Glomerular visceral epithelial cell (primary cell): ENCODE measurements around the gene NRIP2.

ENCODE experiments used
- DNase-seq: peaks from one replicate; pipeline ENCODE4 v3.0.0-alpha.2; 2016; ENCODE audit errors: extremely low spot score

The NRIP2 gene

DNA sequence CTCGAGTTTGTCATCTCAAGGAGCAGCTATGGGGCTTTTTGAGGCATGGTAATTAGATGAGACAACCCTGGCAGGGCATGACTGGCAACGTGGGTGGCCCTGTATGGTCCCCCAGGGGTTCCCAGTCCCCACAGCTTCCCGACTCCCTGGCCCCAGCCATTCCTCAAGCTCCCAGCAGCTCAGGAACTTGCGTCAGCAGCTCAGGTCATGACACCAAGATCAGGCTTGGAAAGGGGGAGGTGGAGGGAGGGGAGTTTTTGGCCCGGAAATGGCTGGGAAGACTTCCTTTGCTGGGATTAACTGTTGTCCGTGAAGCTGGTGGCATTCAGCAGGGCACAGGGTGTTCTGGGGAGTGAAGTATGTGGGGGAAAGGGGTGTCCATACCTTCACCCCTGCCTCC lies 10.4 kb upstream of the NRIP2 start:
- DNase-seq: no peak

- DNase-seq: no peak
Observed at GRCh38 chr12:2844786-2845185, 10.0 kb upstream of the NRIP2 start.

GRCh38 chr12:2842948-2843347 lies 8.1 kb upstream of the NRIP2 start:
- DNase-seq: no peak

DNA sequence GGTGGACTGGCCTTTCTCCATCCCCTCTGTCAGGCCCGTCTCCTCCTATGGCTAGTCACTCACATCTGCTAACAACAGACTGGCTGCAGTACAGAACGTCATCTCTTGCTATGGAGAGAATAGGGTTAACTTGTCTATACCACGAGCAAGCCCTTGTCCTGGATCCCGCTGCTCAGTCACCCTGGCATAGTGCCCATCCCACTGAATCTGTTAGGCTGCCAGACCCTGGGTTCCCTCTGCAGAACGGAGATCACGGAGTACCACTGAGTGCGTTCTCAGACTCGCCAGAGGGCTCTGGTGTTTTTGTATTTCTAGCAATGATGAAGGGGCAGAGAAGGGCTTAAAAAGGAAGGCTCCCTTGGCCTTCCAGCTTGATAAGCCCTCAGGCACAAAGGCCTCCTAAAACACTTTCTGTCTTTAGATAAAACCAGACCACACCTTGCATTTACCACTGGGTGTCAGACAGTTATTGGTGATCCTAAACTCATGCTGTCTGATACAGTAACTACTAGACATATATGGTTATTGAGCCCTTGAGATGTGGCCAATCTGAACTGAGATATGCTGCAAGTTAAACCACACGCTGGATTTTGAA lies 6.3 kb upstream of the NRIP2 start:
- DNase-seq: no peak

GRCh38 chr12:2836574-2836973 lies 1.7 kb upstream of the NRIP2 start:
- DNase-seq: no peak

DNA sequence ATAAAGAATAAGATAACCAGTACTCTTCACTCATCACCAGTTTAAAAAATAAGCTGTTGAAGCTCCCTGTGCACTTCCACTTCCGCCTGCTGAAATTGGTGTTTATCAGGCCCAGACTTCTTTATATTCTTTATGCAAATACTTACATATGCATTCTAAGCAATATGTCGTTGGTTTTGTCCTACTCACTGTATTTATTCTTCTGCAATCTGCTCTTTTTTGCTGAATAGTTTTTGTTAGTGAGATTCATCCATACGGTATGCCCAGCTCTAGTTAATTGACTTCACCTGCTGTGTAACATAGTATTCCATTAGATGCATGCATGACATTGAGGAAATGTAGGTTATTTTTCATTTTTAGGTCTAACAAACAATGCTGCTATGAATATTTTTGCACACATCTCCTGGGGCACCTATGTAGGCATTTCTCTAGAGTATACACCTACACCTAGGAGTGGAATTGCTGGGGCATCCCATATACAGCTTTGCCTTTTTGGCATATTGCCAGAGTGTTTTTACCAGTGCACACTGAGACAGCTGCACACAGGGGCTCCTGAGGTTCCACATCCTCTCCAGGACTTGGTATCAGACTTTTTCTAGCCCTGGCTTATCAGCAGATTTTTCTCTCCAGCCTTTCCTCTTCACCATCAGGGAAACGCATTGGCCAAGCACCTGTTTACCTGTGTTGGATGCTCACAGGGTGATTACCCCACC lies 1.0 kb upstream of the NRIP2 start:
- DNase-seq: no peak

DNA sequence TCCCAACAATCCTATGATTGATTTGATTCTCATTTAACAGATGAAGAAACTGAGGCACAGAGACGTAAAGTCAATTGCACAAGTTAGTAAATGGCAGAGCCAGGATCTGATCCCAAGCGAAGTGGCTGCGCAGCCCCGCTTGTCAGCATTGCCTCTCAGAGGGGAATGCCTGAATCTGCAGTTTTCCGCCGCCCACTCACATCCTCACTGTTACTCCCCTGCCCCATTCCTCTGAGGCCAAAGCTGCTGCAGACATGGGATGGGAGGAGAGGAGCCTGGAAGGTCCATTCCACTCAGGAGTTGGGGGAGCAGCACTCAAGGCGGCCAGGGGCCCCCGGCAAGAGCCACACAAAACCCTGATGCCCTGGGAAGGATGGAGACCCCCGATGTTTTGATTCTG lies 1.0 kb downstream of the NRIP2 start:
- no peak for DNase-seq

- no peak for DNase-seq
Observed at GRCh38 chr12:2833327-2833726, 1.5 kb downstream of the NRIP2 start.

DNA sequence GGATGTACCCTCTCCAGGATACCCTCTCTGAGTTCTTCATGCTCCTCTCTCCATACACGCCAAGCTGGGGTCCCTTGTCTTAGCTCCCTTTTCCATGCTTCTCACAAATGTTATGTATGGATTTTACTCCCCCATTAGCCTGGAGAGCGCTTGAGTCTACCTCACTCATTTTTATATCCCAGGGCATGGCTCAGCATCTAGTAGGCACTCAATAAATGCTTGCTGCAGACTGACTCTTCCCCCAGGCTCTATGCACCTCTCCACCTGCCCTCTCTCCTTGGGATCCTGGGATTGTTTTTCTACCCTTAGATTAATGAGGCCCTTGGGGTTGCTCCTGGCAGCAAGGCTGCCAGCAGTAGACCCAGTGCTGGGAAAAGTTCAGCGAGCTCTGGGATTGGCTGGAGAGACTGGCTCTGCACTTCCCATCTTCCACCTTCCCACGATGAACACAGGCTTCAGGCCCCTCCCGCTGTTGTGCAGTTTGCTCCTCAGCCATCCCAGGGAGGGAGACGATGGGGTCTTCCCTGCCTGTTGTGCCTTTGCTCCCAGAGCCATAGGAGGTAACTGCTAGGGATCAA lies 2.2 kb downstream of the NRIP2 start:
- DNase-seq: no peak

- DNase-seq: no peak
Observed at GRCh38 chr12:2829275-2829674, 5.6 kb downstream of the NRIP2 start.

GRCh38 chr12:2826721-2827515 lies 7.9 kb downstream of the NRIP2 start:
- no peak for DNase-seq

DNA sequence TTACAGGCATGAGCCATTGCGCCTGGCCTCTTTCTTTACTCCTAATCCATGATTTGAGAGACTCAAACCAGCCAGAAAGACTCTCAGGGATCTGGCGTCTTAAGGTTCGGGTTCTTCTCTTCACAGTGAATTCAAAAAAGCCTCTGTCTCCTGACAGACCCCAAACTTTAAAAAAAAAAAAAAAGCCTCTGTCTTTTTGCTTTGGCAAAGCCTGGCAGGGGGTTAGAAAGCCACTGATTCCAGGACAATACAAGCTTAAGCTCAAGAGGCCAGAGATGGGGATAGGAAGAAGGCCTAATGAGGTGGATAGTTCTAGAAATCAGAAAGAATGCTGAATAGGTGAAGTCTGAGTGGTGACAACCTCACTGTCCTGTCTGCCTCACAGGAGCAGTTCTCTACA lies 8.8 kb downstream of the NRIP2 start:
- no peak for DNase-seq

DNA sequence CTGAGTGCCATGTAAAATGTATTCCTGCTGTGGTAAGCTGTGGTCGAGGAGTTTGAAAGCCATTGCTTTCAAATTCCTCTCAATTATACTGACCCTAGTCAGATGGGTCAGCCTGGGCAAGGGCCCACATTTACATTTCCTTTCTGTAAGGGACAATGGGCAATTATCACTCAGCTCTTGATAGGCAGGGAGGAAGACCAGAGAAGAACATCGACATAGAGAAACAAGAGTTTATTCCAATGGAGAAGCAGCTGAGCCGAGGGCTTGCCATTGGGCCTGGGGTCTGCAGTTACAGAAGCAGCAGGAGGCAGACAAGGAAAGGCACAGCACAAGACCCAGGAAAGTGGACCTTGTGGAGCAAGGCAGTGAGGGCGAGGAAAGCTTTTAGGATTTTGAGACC lies 9.7 kb downstream of the NRIP2 start:
- no peak for DNase-seq

DNA sequence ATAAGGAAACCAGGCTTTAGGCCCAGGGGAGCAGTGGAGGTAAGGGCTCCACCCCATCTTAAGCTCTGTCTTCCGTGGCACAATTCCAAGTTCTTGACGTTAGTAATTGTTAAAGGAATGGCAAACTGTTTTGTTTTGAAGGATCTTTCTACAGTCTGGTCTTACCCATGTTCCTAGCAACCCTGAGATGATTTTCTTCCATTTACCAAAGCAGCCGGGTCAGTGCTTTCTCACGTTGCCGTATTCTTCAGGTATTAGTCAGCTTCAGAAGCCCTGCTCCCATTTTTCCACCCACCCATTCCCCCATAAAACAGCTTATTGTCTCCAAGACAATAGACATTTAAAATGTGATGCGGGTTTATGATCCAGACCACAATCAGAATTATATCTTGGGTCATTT lies 10.3 kb downstream of the NRIP2 start:
- DNase-seq: no peak

DNA sequence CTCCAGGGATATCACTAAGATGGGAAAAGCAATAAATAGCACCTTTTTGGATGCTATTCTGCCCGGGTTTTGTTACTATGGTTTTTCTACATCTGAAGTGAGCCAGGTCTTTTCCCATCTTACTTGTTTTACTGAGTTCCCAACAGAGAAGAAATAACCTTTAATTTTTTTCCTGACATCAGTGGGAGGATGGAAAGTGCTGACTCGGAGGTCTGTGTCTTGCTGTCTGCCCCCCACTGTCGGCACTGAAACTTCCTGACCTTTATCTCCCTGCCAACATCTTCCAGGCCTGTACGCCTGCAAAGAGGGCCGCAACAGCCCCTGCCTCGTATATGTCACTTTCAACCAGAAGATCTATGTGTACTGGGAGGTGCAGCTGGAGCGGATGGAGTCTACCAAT lies 11.4 kb downstream of the NRIP2 start:
- DNase-seq: no peak

GRCh38 chr12:2820432-2820831 lies 14.4 kb downstream of the NRIP2 start:
- DNase-seq: no peak

- DNase-seq: no peak
Observed at GRCh38 chr12:2819810-2820209, 15.0 kb downstream of the NRIP2 start.

- DNase-seq: peak; percentile 59
Observed at GRCh38 chr12:2813214-2814185, 21.3 kb downstream of the NRIP2 start.

GRCh38 chr12:2812290-2813213 lies 22.3 kb downstream of the NRIP2 start, which contains the start of gene ITFG2:
Gene ITFG2 (plus strand): TSS chr12:2812668. CDS start chr12:2812761, 93 bp downstream.
- peak; percentile 96 for DNase-seq

DNA sequence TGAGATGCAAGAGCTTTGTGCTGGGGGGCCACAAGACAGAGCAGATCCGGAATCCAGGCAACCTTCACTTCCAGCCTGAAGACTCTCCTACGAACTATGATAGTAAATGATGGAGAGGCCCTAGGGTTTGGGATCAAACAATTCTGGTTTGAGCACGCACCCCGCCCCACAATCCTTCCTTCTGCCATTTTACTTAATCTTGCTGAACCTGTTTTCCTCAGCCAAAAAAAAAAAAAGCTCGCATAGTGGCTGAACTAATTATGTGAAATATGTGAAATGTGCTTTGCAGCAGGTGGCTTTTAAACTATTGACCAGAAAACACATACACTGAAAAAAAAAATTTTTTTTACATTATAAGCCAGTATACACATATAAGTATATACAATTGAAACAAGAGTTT lies 23.0 kb downstream of the NRIP2 start:
- DNase-seq: no peak
